Breast epithelium (tissue), 3 donors: ENCODE measurements around the gene UBE3C.

Source experiments
- POLR2AphosphoS5 ChIP-seq, 3 donors: sonication (generic); formaldehyde crosslinking; IDR thresholded peaks; one replicate each; pipeline ENCODE4 v1.6.1; 2017; ENCODE audit warnings: antibody characterized with exemption in 3 of 3
- TF ChIP-seq, protein P1 (sequence below), 3 donors: fragments of 450-650 bp; IDR thresholded peaks; one replicate each; pipeline ENCODE4 v1.5.1; 2016 to 2017; ENCODE audit warnings: antibody characterized with exemption in 3 of 3, mild to moderate bottlenecking in 3 of 3, moderate library complexity in 3 of 3

DNA sequence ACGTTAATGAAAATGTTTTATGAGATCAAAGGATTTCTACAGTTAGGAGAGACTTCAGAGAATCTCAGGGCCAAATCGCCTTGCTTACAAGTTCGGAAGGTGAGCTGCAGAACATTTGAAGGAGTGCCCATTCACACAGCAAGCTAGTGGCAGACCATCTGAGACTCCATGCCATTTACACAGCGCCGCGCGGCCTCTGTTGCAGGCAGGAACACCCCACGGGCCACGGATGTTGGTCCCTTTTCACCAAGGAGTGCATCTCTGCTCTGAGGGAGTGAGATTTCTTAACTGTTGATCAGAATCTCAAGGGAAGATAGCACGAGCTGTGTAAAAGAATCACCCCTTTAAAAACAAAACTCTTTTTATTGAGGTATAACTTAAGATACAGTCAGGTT lies 1.8 kb downstream of the UBE3C start:
- TF ChIP-seq POLR2AphosphoS5 (IDR thresholded peaks at IDR 0.05), result no peak
- TF ChIP-seq, protein P1, sequence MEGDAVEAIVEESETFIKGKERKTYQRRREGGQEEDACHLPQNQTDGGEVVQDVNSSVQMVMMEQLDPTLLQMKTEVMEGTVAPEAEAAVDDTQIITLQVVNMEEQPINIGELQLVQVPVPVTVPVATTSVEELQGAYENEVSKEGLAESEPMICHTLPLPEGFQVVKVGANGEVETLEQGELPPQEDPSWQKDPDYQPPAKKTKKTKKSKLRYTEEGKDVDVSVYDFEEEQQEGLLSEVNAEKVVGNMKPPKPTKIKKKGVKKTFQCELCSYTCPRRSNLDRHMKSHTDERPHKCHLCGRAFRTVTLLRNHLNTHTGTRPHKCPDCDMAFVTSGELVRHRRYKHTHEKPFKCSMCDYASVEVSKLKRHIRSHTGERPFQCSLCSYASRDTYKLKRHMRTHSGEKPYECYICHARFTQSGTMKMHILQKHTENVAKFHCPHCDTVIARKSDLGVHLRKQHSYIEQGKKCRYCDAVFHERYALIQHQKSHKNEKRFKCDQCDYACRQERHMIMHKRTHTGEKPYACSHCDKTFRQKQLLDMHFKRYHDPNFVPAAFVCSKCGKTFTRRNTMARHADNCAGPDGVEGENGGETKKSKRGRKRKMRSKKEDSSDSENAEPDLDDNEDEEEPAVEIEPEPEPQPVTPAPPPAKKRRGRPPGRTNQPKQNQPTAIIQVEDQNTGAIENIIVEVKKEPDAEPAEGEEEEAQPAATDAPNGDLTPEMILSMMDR (IDR thresholded peaks at IDR 0.05), result no peak
